ENCODE data around the gene MED27. TPM values are rescaled to one million over a fixed set of nuclear protein-coding genes. Genes with fewer than 3 reads are reported as not detected.

The MED27 gene
- total RNA-seq, 2 donors from 2014 or later = 19.2 to 28.9 TPM

- Mint-ChIP-seq H3K27me3 (no peaks in the 10 kb centered on the region), H3K4me1 (peaks cover 3% of the 10 kb centered on the region), H3K27ac (no peak overlapping the region), H3K4me3 (no peak overlapping the region), H3K36me3 (ENCODE audit: low read depth) (peaks cover 3% of the 10 kb centered on the region)
- H3K9me3 ChIP-seq (ENCODE audit: control insufficient read depth, low read length, poor library complexity, severe bottlenecking) = no peaks in the 10 kb centered on the region
- ATAC-seq (no peak), DNase-seq (no peak)
These were observed 210.3 kb downstream of the MED27 start for GRCh38 chr9:131869348-131869747.

GRCh38 chr9:131868766-131869165 is 210.9 kb downstream of the MED27 start:
- H3K36me3 Mint-ChIP-seq (ENCODE audit: low read depth) = peaks cover 3% of the 10 kb centered on the region
- peaks cover 3% of the 10 kb centered on the region for H3K4me1 Mint-ChIP-seq
- ATAC-seq = no peak
- no peak overlapping the region for H3K4me3 Mint-ChIP-seq
- peak overlapping the region; percentile 34 for H3K27ac Mint-ChIP-seq
- no peak for DNase-seq
- no peaks in the 10 kb centered on the region for H3K9me3 ChIP-seq (ENCODE audit: control insufficient read depth, low read length, poor library complexity, severe bottlenecking)
- no peaks in the 10 kb centered on the region for H3K27me3 Mint-ChIP-seq

GRCh38 chr9:131867611-131868192 is 212.0 kb downstream of the MED27 start:
- ATAC-seq = no peak
- DNase-seq = no peak
- H3K4me1 Mint-ChIP-seq = peaks cover 3% of the 10 kb centered on the region
- H3K9me3 ChIP-seq (ENCODE audit: control insufficient read depth, low read length, poor library complexity, severe bottlenecking) = no peaks in the 10 kb centered on the region
- H3K27ac Mint-ChIP-seq = no peak overlapping the region
- no peak overlapping the region for H3K4me3 Mint-ChIP-seq
- no peaks in the 10 kb centered on the region for H3K27me3 Mint-ChIP-seq
- peaks cover 5% of the 10 kb centered on the region for H3K36me3 Mint-ChIP-seq (ENCODE audit: low read depth)

GRCh38 chr9:131865446-131866195 is 214.0 kb downstream of the MED27 start:
- no peak for DNase-seq
- no peak overlapping the region for H3K27ac Mint-ChIP-seq
- H3K4me1 Mint-ChIP-seq = peaks cover 3% of the 10 kb centered on the region

GRCh38 chr9:131864531-131864930 is 215.1 kb downstream of the MED27 start:
- no peaks in the 10 kb centered on the region for H3K27me3 Mint-ChIP-seq
- H3K4me3 Mint-ChIP-seq = no peak overlapping the region
- no peaks in the 10 kb centered on the region for H3K9me3 ChIP-seq (ENCODE audit: control insufficient read depth, low read length, poor library complexity, severe bottlenecking)
- H3K27ac Mint-ChIP-seq = no peak overlapping the region
- ATAC-seq (no peak), DNase-seq (no peak)
- H3K36me3 Mint-ChIP-seq (ENCODE audit: low read depth) = peaks cover 8% of the 10 kb centered on the region
- H3K4me1 Mint-ChIP-seq = peaks cover 3% of the 10 kb centered on the region

More at GRCh38 chr9:131865446-131866195, 214.0 kb downstream of the MED27 start:
- peaks cover 8% of the 10 kb centered on the region for H3K36me3 Mint-ChIP-seq (ENCODE audit: low read depth)
- no peaks in the 10 kb centered on the region for H3K9me3 ChIP-seq (ENCODE audit: control insufficient read depth, low read length, poor library complexity, severe bottlenecking)
- no peak overlapping the region for H3K4me3 Mint-ChIP-seq
- ATAC-seq = no peak
- no peaks in the 10 kb centered on the region for H3K27me3 Mint-ChIP-seq

- no peaks in the 10 kb centered on the region for H3K9me3 ChIP-seq (ENCODE audit: control insufficient read depth, low read length, poor library complexity, severe bottlenecking)
- DNase-seq (no peak), ATAC-seq (no peak)
- Mint-ChIP-seq H3K36me3 (ENCODE audit: low read depth) (peaks cover 8% of the 10 kb centered on the region), H3K4me3 (no peak overlapping the region), H3K4me1 (peaks cover 3% of the 10 kb centered on the region), H3K27me3 (no peaks in the 10 kb centered on the region), H3K27ac (no peak overlapping the region)
These were observed 216.3 kb downstream of the MED27 start for GRCh38 chr9:131863306-131863896.

- Mint-ChIP-seq H3K27me3 (no peaks in the 10 kb centered on the region), H3K36me3 (ENCODE audit: low read depth) (peaks cover 8% of the 10 kb centered on the region), H3K27ac (peak overlapping the region; percentile 67), H3K4me3 (no peak overlapping the region), H3K4me1 (peaks cover 3% of the 10 kb centered on the region)
- no peaks in the 10 kb centered on the region for H3K9me3 ChIP-seq (ENCODE audit: control insufficient read depth, low read length, poor library complexity, severe bottlenecking)
- ATAC-seq = no peak
- no peak for DNase-seq
These were observed 217.4 kb downstream of the MED27 start for GRCh38 chr9:131862261-131862660.

GRCh38 chr9:131860430-131860829 is 219.2 kb downstream of the MED27 start:
- Mint-ChIP-seq H3K4me3 (no peak overlapping the region), H3K4me1 (no peaks in the 10 kb centered on the region), H3K36me3 (ENCODE audit: low read depth) (peaks cover 6% of the 10 kb centered on the region), H3K27me3 (no peaks in the 10 kb centered on the region), H3K27ac (no peak overlapping the region)
- no peaks in the 10 kb centered on the region for H3K9me3 ChIP-seq (ENCODE audit: control insufficient read depth, low read length, poor library complexity, severe bottlenecking)
- ATAC-seq (no peak), DNase-seq (no peak)

- Mint-ChIP-seq H3K4me1 (peaks cover 4% of the 10 kb centered on the region), H3K4me3 (no peak overlapping the region), H3K27ac (no peak overlapping the region), H3K36me3 (ENCODE audit: low read depth) (peaks cover 6% of the 10 kb centered on the region), H3K27me3 (no peaks in the 10 kb centered on the region)
- no peaks in the 10 kb centered on the region for H3K9me3 ChIP-seq (ENCODE audit: control insufficient read depth, low read length, poor library complexity, severe bottlenecking)
- no peak for DNase-seq
- no peak for ATAC-seq
These were observed 221.5 kb downstream of the MED27 start for GRCh38 chr9:131858147-131858546.

GRCh38 chr9:131856105-131856504 is 223.6 kb downstream of the MED27 start:
- Mint-ChIP-seq H3K27me3 (no peaks in the 10 kb centered on the region), H3K36me3 (ENCODE audit: low read depth) (peaks cover 2% of the 10 kb centered on the region), H3K4me3 (no peak overlapping the region), H3K4me1 (peaks cover 7% of the 10 kb centered on the region), H3K27ac (no peak overlapping the region)
- no peaks in the 10 kb centered on the region for H3K9me3 ChIP-seq (ENCODE audit: control insufficient read depth, low read length, poor library complexity, severe bottlenecking)
- DNase-seq (no peak), ATAC-seq (no peak)

- no peak for DNase-seq
- no peak for ATAC-seq
- Mint-ChIP-seq H3K4me1 (peaks cover 7% of the 10 kb centered on the region), H3K4me3 (no peak overlapping the region), H3K36me3 (ENCODE audit: low read depth) (no peaks in the 10 kb centered on the region), H3K27me3 (no peaks in the 10 kb centered on the region), H3K27ac (peak overlapping the region; percentile 76)
- no peaks in the 10 kb centered on the region for H3K9me3 ChIP-seq (ENCODE audit: control insufficient read depth, low read length, poor library complexity, severe bottlenecking)
These were observed 224.6 kb downstream of the MED27 start for GRCh38 chr9:131854896-131855613.

GRCh38 chr9:131854334-131854733 is 225.3 kb downstream of the MED27 start:
- DNase-seq (no peak), ATAC-seq (no peak)
- Mint-ChIP-seq H3K27me3 (no peaks in the 10 kb centered on the region), H3K36me3 (ENCODE audit: low read depth) (no peaks in the 10 kb centered on the region), H3K4me3 (no peak overlapping the region), H3K4me1 (peaks cover 7% of the 10 kb centered on the region), H3K27ac (peak overlapping the region; percentile 76)
- H3K9me3 ChIP-seq (ENCODE audit: control insufficient read depth, low read length, poor library complexity, severe bottlenecking) = no peaks in the 10 kb centered on the region

- H3K4me3 Mint-ChIP-seq = no peak overlapping the region
- H3K36me3 Mint-ChIP-seq (ENCODE audit: low read depth) = no peaks in the 10 kb centered on the region
- H3K9me3 ChIP-seq (ENCODE audit: control insufficient read depth, low read length, poor library complexity, severe bottlenecking) = no peaks in the 10 kb centered on the region
- no peak for DNase-seq
- peaks cover 7% of the 10 kb centered on the region for H3K4me1 Mint-ChIP-seq
- no peak overlapping the region for H3K27ac Mint-ChIP-seq
- no peaks in the 10 kb centered on the region for H3K27me3 Mint-ChIP-seq
- no peak for ATAC-seq
These were observed 226.2 kb downstream of the MED27 start for GRCh38 chr9:131853434-131853833.

All from T-helper 17 cell (primary cell).